H9 (cell line): Measurements from ENCODE around the gene ATP8A2. TPM values are rescaled to one million over a fixed set of nuclear protein-coding genes. Genes with fewer than 3 reads are reported as not detected.

ENCODE experiments used
- DNase-seq: peaks from one replicate; pipeline ENCODE4 v3.0.0-alpha.2; 2017
- H2AFZ ChIP-seq: one replicate; pipeline ENCODE4 v1.6.1; 2013; ENCODE audit warnings: mild to moderate bottlenecking, low read length, control low read depth, moderate library complexity
- H2AK5ac ChIP-seq: 2 replicates; pipeline ENCODE4 v1.6.1; 2013; ENCODE audit warnings: low read length, control low read depth, mixed read lengths; ENCODE audit not compliant: insufficient read length
- H2BK120ac ChIP-seq: one replicate; pipeline ENCODE4 v1.6.1; 2013; ENCODE audit warnings: low read depth, mild to moderate bottlenecking, low read length, control low read depth, inconsistent platforms; ENCODE audit not compliant: poor library complexity, severe bottlenecking
- H2BK12ac ChIP-seq: 2 replicates; pipeline ENCODE4 v1.6.1; 2013; ENCODE audit warnings: low read length, control low read depth, mixed read lengths, low read depth; ENCODE audit not compliant: insufficient read length
- H2BK15ac ChIP-seq: 2 replicates; pipeline ENCODE4 v1.6.1; 2013; ENCODE audit warnings: low read depth, low read length, control low read depth
- H2BK20ac ChIP-seq: one replicate; pipeline ENCODE4 v1.6.1; 2013; ENCODE audit warnings: low read depth, mild to moderate bottlenecking, low read length, control low read depth, inconsistent platforms; ENCODE audit not compliant: poor library complexity, severe bottlenecking
- H2BK5ac ChIP-seq: 2 replicates; pipeline ENCODE4 v1.6.1; 2013; ENCODE audit warnings: low read length, control low read depth, mixed read lengths; ENCODE audit not compliant: insufficient read length
- H3K14ac ChIP-seq: 2 replicates; pipeline ENCODE4 v1.6.1; 2013; ENCODE audit warnings: low read length, control low read depth; ENCODE audit not compliant: insufficient read depth
- H3K18ac ChIP-seq: 2 replicates; pipeline ENCODE4 v1.6.1; 2013; ENCODE audit warnings: low read depth, mild to moderate bottlenecking, mixed read lengths, low read length, control low read depth; ENCODE audit not compliant: insufficient read length
- H3K23ac ChIP-seq: 2 replicates; pipeline ENCODE4 v1.6.1; 2013; ENCODE audit warnings: low read length, control low read depth, mixed read lengths, low read depth; ENCODE audit not compliant: insufficient read length
- H3K23me2 ChIP-seq: 2 replicates; pipeline ENCODE4 v1.6.1; 2013; ENCODE audit warnings: low read depth, mild to moderate bottlenecking, mixed read lengths, low read length, control low read depth; ENCODE audit not compliant: insufficient read length, poor library complexity, severe bottlenecking
- H3K27ac ChIP-seq: 2 replicates; pipeline ENCODE4 v1.5.1; 2013; ENCODE audit warnings: low read length, control low read depth, mixed read lengths, low read depth; ENCODE audit not compliant: insufficient read length
- H3K27me3 ChIP-seq: 2 replicates; pipeline ENCODE4 v1.6.1; 2013; ENCODE audit warnings: low read length, control low read depth, inconsistent platforms; ENCODE audit not compliant: insufficient read depth
- H3K4ac ChIP-seq: 2 replicates; pipeline ENCODE4 v1.6.1; 2013; ENCODE audit warnings: low read depth, mild to moderate bottlenecking, control low read depth, inconsistent platforms, low read length, moderate library complexity
- H3K4me1 ChIP-seq: 2 replicates; pipeline ENCODE4 v1.6.1; 2013; ENCODE audit warnings: low read length, control low read depth, inconsistent platforms; ENCODE audit not compliant: insufficient read depth
- H3K4me2 ChIP-seq: 2 replicates; pipeline ENCODE4 v1.6.1; 2013; ENCODE audit warnings: low read length, control low read depth, mixed read lengths; ENCODE audit not compliant: insufficient read length, insufficient read depth
- H3K56ac ChIP-seq: 2 replicates; pipeline ENCODE4 v1.6.1; 2013; ENCODE audit warnings: low read depth, mild to moderate bottlenecking, mixed read lengths, low read length, control low read depth; ENCODE audit not compliant: insufficient read length
- H3K79me1 ChIP-seq: 2 replicates; pipeline ENCODE4 v1.6.1; 2013; ENCODE audit warnings: low read depth, mild to moderate bottlenecking, moderate library complexity, low read length, control low read depth, inconsistent platforms; ENCODE audit not compliant: insufficient read depth, poor library complexity, severe bottlenecking
- H3K79me2 ChIP-seq: 2 replicates; pipeline ENCODE4 v1.6.1; 2013; ENCODE audit warnings: low read length, control low read depth, inconsistent platforms; ENCODE audit not compliant: insufficient read depth
- H3K9ac ChIP-seq: 2 replicates; pipeline ENCODE4 v1.6.1; 2013; ENCODE audit warnings: low read length, control low read depth, mixed read lengths; ENCODE audit not compliant: insufficient read length; ENCODE audit errors: extremely low read depth
- H3K9me3 ChIP-seq: one replicate; pipeline ENCODE4 v1.6.1; 2013; ENCODE audit warnings: low read depth, low read length, inconsistent platforms; ENCODE audit not compliant: control insufficient read depth
- H3T11ph ChIP-seq: one replicate; pipeline ENCODE4 v1.6.1; 2013; ENCODE audit warnings: mild to moderate bottlenecking, low read length, control low read depth, inconsistent platforms
- H4K20me1 ChIP-seq: one replicate; pipeline ENCODE4 v1.6.1; 2013; ENCODE audit not compliant: control insufficient read depth, insufficient read length, insufficient read depth
- H4K5ac ChIP-seq: 2 replicates; pipeline ENCODE4 v1.6.1; 2013; ENCODE audit warnings: low read depth, mild to moderate bottlenecking, mixed read lengths, low read length, control low read depth; ENCODE audit not compliant: insufficient read length
- H4K8ac ChIP-seq: replicated peaks from 2 replicates; pipeline ENCODE4 v1.6.1; 2013; ENCODE audit warnings: low read length, control low read depth, mixed read lengths, low read depth; ENCODE audit not compliant: insufficient read length
- H4K91ac ChIP-seq: 2 replicates; pipeline ENCODE4 v1.6.1; 2013; ENCODE audit warnings: low read depth, mild to moderate bottlenecking, moderate library complexity, mixed read lengths, low read length, control low read depth; ENCODE audit not compliant: insufficient read length
- H3K27ac Mint-ChIP-seq, 3 experiments: 2 replicates in 2 of 3; 3 replicates in 1 of 3; pipeline ENCODE4 v1.8.0; 2020 to 2021; ENCODE audit warnings: mixed read lengths in 3 of 3, mild to moderate bottlenecking in 1 of 3, moderate library complexity in 1 of 3
- H3K27me3 Mint-ChIP-seq: 2 replicates; pipeline ENCODE4 v1.8.0; 2021; ENCODE audit warnings: low read depth, mild to moderate bottlenecking, moderate library complexity, mixed read lengths
- H3K36me3 Mint-ChIP-seq, 3 experiments: 2 replicates in 2 of 3; 3 replicates in 1 of 3; pipeline ENCODE4 v1.8.0; 2020 to 2021; ENCODE audit warnings: low read depth in 3 of 3, mixed read lengths in 3 of 3; ENCODE audit not compliant: insufficient read depth in 1 of 3
- H3K4me1 Mint-ChIP-seq, 2 experiments: 2 replicates each; pipeline ENCODE4 v1.8.0; 2020; ENCODE audit warnings: mixed read lengths in 2 of 2
- H3K4me3 Mint-ChIP-seq, 2 experiments: 2 replicates in 1 of 2; 3 replicates in 1 of 2; pipeline ENCODE4 v1.8.0; 2020 to 2021; ENCODE audit warnings: mild to moderate bottlenecking in 2 of 2, mixed read lengths in 2 of 2, moderate library complexity in 1 of 2
- H3K9me3 Mint-ChIP-seq, 2 experiments: 2 replicates in 1 of 2; 3 replicates in 1 of 2; pipeline ENCODE4 v1.8.0; 2020; ENCODE audit warnings: mild to moderate bottlenecking in 2 of 2, mixed read lengths in 2 of 2, moderate library complexity in 1 of 2
- WGBS: extraction: QIAGEN DNeasy Blood & Tissue Kit; methylation state at CpG from one replicate; pipeline ENCODE4 v1.1.7; 2013; ENCODE audit warnings: missing lambda C conversion rate, low lambda C conversion rate, mixed read lengths; ENCODE audit not compliant: insufficient read length; ENCODE audit errors: extremely low coverage; 5-methylcytosine and 5-hydroxymethylcytosine counted together
- total RNA-seq: library from RNA; stranded (reverse); gene quantifications from 2 replicates; pipeline ENCODE4 v1.2.1, GENCODE V29; 2021
- TF ChIP-seq, protein P1 (sequence below): fragments of 200-600 bp; sonication (generic); conservative IDR thresholded peaks from 3 replicates; pipeline ENCODE4 v1.8.0; 2021; ENCODE audit warnings: antibody characterized with exemption, mild to moderate bottlenecking

The ATP8A2 gene
- total RNA-seq, 1 experiment from 2014 or later, result 18.2 TPM

DNA sequence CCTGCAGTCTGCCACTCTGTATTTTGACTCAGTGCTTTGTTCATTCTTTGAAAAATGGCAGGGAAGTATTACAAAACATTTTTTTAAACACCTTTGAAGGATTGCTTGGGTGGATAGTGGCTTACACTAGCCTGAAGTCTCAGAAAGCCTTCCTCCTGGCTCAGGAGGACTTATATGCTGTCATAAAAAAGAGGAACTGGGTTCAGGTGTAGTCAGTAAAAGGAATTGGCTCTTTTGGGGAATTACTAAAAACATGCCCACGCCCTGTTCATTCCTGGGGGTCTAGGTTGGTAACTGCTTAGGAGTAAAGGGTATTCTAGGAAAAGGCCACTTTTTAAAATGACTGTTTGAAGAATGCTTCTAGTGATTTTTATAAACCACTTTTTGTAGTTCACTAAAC is 493.2 kb downstream of the ATP8A2 start:
- H2BK12ac ChIP-seq, result no peak overlapping the region
- H3K9me3 Mint-ChIP-seq, result no peaks in the 10 kb centered on the region

More for the DNA sequence above, 493.2 kb downstream of the ATP8A2 start:
- no peaks in the 10 kb centered on the region for H3K79me2 ChIP-seq
- H3T11ph ChIP-seq, result no peak overlapping the region
- no peak overlapping the region for H3K27ac ChIP-seq
- no peak overlapping the region for H2AFZ ChIP-seq
- no peak overlapping the region for H2BK5ac ChIP-seq
- H3K56ac ChIP-seq, result no peak overlapping the region
- Mint-ChIP-seq H3K27ac (no peak overlapping the region), H3K4me1 (peaks cover 19 to 21% of the 10 kb centered on the region in 2 experiments), H3K4me3 (no peak overlapping the region), H3K27me3 (no peaks in the 10 kb centered on the region), H3K36me3 (peaks cover 0 to 2% (median 0%) of the 10 kb centered on the region in 3 experiments; a peak in 3 of 7 replicates)
- no peak overlapping the region for H3K9ac ChIP-seq
- no peaks in the 10 kb centered on the region for H4K20me1 ChIP-seq
- no peak overlapping the region for H3K18ac ChIP-seq
- no peak overlapping the region for H3K14ac ChIP-seq
- no peak overlapping the region for H4K8ac ChIP-seq
- no peak overlapping the region for H4K5ac ChIP-seq
- H3K4ac ChIP-seq, result no peak overlapping the region
- H2BK20ac ChIP-seq, result no peak overlapping the region
- no peaks in the 10 kb centered on the region for H3K27me3 ChIP-seq
- H3K4me1 ChIP-seq, result peaks cover 4% of the 10 kb centered on the region; the same call in 1 of the 2 replicates
- H3K79me1 ChIP-seq, result no peaks in the 10 kb centered on the region
- no peaks in the 10 kb centered on the region for H3K9me3 ChIP-seq
- DNase-seq, result no peak
- no peak overlapping the region for H2BK120ac ChIP-seq
- H3K4me2 ChIP-seq, result no peak overlapping the region
- no peak overlapping the region for H4K91ac ChIP-seq
- H3K23me2 ChIP-seq, result no peaks in the 10 kb centered on the region
- H3K23ac ChIP-seq, result no peak overlapping the region
- H2BK15ac ChIP-seq, result no peak overlapping the region
- WGBS, result no CpG with 5 or more reads among the region's 1 CpG
- TF ChIP-seq, protein P1, sequence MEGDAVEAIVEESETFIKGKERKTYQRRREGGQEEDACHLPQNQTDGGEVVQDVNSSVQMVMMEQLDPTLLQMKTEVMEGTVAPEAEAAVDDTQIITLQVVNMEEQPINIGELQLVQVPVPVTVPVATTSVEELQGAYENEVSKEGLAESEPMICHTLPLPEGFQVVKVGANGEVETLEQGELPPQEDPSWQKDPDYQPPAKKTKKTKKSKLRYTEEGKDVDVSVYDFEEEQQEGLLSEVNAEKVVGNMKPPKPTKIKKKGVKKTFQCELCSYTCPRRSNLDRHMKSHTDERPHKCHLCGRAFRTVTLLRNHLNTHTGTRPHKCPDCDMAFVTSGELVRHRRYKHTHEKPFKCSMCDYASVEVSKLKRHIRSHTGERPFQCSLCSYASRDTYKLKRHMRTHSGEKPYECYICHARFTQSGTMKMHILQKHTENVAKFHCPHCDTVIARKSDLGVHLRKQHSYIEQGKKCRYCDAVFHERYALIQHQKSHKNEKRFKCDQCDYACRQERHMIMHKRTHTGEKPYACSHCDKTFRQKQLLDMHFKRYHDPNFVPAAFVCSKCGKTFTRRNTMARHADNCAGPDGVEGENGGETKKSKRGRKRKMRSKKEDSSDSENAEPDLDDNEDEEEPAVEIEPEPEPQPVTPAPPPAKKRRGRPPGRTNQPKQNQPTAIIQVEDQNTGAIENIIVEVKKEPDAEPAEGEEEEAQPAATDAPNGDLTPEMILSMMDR, result no peak
- H2AK5ac ChIP-seq, result no peak overlapping the region
